Lower leg skin (tissue), 3 donors: Measurements from ENCODE around the gene TRIM16.
"Not testable (repeated sequence)": the region's sequence is repeated elsewhere in the genome, so short reads cannot be mapped to it uniquely, and the experiment has no call there.

Source experiments
- POLR2A ChIP-seq, 2 donors: fragments of 450-650 bp; IDR thresholded peaks; one replicate each; pipeline ENCODE4 v1.6.1; 2016 to 2017; ENCODE audit warnings: antibody characterized with exemption in 2 of 2, mild to moderate bottlenecking in 1 of 2, moderate library complexity in 1 of 2
- TF ChIP-seq, protein P1 (sequence below), 3 donors: fragments of 450-650 bp; IDR thresholded peaks; one replicate each; pipeline ENCODE4 v1.5.1; 2016; ENCODE audit warnings: antibody characterized with exemption in 3 of 3, mild to moderate bottlenecking in 3 of 3, moderate library complexity in 2 of 3

GRCh38 chr17:15616828-15617227 lies 67.3 kb downstream of the TRIM16 start:
- TF ChIP-seq, protein P1, sequence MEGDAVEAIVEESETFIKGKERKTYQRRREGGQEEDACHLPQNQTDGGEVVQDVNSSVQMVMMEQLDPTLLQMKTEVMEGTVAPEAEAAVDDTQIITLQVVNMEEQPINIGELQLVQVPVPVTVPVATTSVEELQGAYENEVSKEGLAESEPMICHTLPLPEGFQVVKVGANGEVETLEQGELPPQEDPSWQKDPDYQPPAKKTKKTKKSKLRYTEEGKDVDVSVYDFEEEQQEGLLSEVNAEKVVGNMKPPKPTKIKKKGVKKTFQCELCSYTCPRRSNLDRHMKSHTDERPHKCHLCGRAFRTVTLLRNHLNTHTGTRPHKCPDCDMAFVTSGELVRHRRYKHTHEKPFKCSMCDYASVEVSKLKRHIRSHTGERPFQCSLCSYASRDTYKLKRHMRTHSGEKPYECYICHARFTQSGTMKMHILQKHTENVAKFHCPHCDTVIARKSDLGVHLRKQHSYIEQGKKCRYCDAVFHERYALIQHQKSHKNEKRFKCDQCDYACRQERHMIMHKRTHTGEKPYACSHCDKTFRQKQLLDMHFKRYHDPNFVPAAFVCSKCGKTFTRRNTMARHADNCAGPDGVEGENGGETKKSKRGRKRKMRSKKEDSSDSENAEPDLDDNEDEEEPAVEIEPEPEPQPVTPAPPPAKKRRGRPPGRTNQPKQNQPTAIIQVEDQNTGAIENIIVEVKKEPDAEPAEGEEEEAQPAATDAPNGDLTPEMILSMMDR (IDR thresholded peaks at IDR 0.05) = not testable (repeated sequence)
- not testable (repeated sequence) for TF ChIP-seq POLR2A (IDR thresholded peaks at IDR 0.05)
